ENCODE results near the gene PLA2G12B.

Gene PLA2G12B

DNA sequence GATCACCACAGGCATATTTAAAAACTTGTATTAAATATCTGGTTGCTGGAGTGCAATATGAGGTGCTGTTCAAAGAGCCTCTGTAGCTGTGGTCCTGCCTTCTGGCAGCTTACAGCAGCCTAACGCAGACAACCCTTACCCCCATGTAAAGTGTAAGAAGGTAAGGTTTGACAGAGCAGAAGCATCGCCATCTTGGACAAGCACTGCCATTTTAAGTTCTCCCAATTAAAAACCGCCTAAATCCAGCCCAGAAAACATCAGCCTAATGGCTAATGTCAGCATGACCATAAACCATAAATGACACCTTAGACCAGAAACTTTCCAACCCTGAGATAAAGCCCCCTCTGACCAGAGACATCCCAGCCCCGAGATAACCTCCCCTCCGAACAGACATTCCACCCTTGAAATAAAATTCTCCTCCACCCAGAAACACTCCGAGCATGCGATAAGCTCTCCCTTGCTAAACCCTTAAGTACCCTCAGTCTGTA, 66.4 kb downstream of the PLA2G12B start:
- DNase-seq = no peak

GRCh38 chr10:72887043-72887442, 67.6 kb downstream of the PLA2G12B start:
- no peak for DNase-seq

DNA sequence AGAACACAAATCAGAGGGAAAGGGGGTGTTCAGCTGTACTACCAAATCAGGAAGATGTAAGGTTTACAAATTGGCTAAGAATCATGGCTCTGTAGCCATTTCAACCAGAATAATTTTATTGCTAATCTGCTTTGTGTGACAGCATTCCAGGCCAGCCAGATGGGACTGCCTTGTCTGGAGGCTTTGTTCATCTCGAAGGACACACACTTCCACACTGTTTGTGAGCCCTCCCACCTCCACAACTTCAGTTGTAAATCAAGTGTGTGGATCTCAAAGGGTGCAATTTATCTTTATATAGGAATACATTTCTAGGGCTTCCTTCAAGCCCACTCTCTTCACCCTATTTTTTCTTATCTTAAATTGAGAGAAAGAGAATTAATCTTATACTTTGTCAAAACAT, 68.0 kb downstream of the PLA2G12B start:
- no peak for DNase-seq

GRCh38 chr10:72885953-72886352, 68.7 kb downstream of the PLA2G12B start:
- no peak for DNase-seq

All from activated CD4-positive, alpha-beta T cell treated with anti-CD3 and anti-CD28 coated beads, Interleukin-2, amount 50 U/mL, for 4 hours (primary cell).